ENCODE data around the gene MRPS12.

DNA sequence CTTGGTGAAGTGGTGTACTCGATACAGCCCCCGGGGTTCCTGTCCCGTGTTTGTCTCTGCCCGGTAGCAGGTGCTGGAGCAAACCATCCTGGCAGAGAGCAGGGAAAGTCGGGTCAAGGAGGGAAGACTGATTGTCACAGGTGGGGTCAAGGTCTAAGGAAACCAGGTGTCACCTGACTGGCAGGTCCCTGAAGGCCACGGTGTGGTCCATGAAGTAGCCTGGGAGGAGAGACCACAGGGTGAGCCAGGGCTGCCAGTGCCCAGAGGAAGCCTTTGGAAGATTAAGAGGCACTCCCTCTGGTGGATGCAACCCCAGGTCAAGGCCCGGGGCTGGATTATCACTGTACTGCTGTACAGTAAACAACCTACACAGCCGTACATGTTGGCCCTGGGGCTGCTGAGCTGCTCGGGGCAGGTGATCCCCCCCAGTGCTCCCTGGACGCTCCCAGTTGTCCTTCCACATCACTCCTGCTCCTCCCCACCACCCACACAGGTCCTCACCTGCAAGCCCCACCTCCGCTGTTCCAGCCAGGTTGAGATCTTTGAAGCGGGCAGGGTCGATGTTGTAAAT lies 12.7 kb upstream of the MRPS12 start:
- TF ChIP-seq CTCF (IDR thresholded peaks at IDR 0.05) (no peak), POLR2A (IDR thresholded peaks at IDR 0.05) (no peak)
